ENCODE data around the gene SLC38A2.

- TF ChIP-seq CTCF (conservative IDR thresholded peaks at IDR 0.05; ENCODE audit: low read length) (no peak), EZH2phosphoT487 (IDR thresholded peaks at IDR 0.05; ENCODE audit: borderline replicate concordance) (no peak)
Measured at GRCh38 chr12:46413368-46413767, 40.8 kb upstream of the SLC38A2 start.
